ENCODE measurements around the gene ENC1. TPM values are rescaled to one million over a fixed set of nuclear protein-coding genes. Genes with fewer than 3 reads are reported as not detected.

Gene ENC1
- total RNA-seq, 6 donors from 2014 or later = 9.5 to 34.1 (median 18.0) TPM

DNA sequence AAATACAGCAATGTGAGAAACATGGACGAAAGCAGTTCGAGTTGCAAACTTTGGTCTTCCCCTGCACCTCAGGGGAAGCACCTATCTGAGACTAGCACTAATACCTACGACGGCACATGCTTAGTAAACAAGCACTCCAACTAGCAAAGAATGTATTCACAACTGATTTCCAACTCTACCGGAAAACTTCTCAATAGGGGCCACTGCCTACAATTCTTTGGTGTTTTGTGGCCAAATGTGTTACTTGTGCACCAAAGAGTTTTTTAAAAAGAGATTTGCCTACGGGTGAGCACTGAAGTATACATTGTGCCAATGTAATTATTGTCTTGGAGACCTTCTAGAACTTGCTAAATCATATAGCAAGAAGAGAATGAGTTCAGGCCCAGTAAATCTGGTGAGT is 12.2 kb downstream of the ENC1 start:
- ATAC-seq (ENCODE audit: low FRiP score in 2 of 2) (no peak), DNase-seq (no peak)
- no peaks in the 10 kb centered on the region for H3K27me3 ChIP-seq
- TF ChIP-seq POLR2AphosphoS5 (IDR thresholded peaks at IDR 0.05) = no peak
- no peak for TF ChIP-seq POLR2A (IDR thresholded peaks at IDR 0.05)
- TF ChIP-seq, protein P1, sequence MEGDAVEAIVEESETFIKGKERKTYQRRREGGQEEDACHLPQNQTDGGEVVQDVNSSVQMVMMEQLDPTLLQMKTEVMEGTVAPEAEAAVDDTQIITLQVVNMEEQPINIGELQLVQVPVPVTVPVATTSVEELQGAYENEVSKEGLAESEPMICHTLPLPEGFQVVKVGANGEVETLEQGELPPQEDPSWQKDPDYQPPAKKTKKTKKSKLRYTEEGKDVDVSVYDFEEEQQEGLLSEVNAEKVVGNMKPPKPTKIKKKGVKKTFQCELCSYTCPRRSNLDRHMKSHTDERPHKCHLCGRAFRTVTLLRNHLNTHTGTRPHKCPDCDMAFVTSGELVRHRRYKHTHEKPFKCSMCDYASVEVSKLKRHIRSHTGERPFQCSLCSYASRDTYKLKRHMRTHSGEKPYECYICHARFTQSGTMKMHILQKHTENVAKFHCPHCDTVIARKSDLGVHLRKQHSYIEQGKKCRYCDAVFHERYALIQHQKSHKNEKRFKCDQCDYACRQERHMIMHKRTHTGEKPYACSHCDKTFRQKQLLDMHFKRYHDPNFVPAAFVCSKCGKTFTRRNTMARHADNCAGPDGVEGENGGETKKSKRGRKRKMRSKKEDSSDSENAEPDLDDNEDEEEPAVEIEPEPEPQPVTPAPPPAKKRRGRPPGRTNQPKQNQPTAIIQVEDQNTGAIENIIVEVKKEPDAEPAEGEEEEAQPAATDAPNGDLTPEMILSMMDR (IDR thresholded peaks at IDR 0.05) = no peak
- TF ChIP-seq EP300 (IDR thresholded peaks at IDR 0.05) = no peak
- peaks cover 19 to 38% (median 28%) of the 10 kb centered on the region in 4 donors for H3K4me1 ChIP-seq
- H3K36me3 ChIP-seq = peaks cover 0 to 6% (median 4%) of the 10 kb centered on the region in 4 donors
- H3K27ac ChIP-seq = no peak overlapping the region
- no peaks in the 10 kb centered on the region for H3K9me3 ChIP-seq
- WGBS, 2 donors = 60 to 86% methylated on average over 6 of the region's 6 CpGs
- no peak overlapping the region for H3K4me3 ChIP-seq

GRCh38 chr5:74627646-74628279 is 12.8 kb downstream of the ENC1 start:
- H3K27ac ChIP-seq = no peak overlapping the region
- H3K36me3 ChIP-seq = peaks cover 0 to 6% (median 4%) of the 10 kb centered on the region in 4 donors
- H3K4me3 ChIP-seq = no peak overlapping the region
- DNase-seq = no peak
- H3K9me3 ChIP-seq = no peaks in the 10 kb centered on the region
- no peak for ATAC-seq (ENCODE audit: low FRiP score in 2 of 2)
- peaks cover 19 to 33% (median 24%) of the 10 kb centered on the region in 4 donors for H3K4me1 ChIP-seq
- H3K27me3 ChIP-seq = no peaks in the 10 kb centered on the region
- no peak for TF ChIP-seq EP300 (IDR thresholded peaks at IDR 0.05)
- TF ChIP-seq POLR2AphosphoS5 (IDR thresholded peaks at IDR 0.05) = no peak
- TF ChIP-seq, protein P1 (IDR thresholded peaks at IDR 0.05) = no peak
- TF ChIP-seq POLR2A (IDR thresholded peaks at IDR 0.05) = no peak
- WGBS, 2 donors = 60 to 63% methylated on average over 4 of the region's 4 CpGs

DNA sequence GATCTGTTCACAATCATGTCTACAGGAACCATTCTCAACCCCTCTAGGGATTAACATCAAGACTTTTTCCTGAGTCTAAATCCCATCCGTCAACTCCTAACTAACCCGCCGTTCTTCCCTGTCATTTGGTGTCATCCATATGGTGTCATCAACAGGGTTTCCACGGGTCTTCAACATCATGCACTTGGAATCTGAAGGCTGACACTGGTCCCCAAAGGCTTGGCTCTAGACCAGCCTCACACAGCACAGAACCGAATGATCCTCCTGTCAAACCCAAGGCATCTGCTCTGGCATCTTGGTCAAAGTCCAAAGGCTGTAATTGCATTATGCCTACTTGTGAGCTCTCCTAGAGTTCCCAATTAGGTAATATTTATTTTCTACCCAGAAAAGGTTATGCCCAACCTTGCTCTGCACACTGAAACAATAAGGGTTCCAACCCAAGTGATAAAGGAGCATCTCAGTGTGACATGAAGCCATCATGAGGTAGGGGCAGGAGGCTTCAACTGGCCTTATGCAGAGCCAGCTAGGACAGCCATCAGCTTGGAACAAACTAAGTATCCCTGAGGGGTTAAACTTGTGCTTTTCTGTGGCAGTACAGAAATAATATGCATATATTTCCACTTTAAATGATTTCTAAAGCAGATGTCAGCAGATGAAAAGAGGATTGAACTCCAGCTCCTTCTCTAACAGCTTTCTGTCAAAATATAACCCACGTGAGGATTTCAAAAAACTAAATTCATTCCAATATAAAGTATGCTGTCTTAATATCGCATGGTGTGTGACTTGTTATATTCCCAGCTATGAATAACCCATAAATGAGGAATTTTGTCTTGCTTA is 13.9 kb downstream of the ENC1 start:
- ATAC-seq (ENCODE audit: low FRiP score in 2 of 2) = no peak
- TF ChIP-seq EP300 (IDR thresholded peaks at IDR 0.05) = no peak
- no peak for TF ChIP-seq POLR2A (IDR thresholded peaks at IDR 0.05)
- no peak for TF ChIP-seq POLR2AphosphoS5 (IDR thresholded peaks at IDR 0.05)
- TF ChIP-seq, protein P1 (IDR thresholded peaks at IDR 0.05) = no peak
- Histone ChIP-seq H3K27me3 (no peaks in the 10 kb centered on the region), H3K9me3 (no peaks in the 10 kb centered on the region), H3K36me3 (peaks cover 0 to 6% (median 4%) of the 10 kb centered on the region in 4 donors), H3K4me1 (peaks cover 9 to 21% (median 12%) of the 10 kb centered on the region in 4 donors), H3K27ac (no peak overlapping the region), H3K4me3 (no peak overlapping the region)
- WGBS, 2 donors = 84 to 87% methylated on average over 7 of the region's 7 CpGs
- DNase-seq = no peak

DNA sequence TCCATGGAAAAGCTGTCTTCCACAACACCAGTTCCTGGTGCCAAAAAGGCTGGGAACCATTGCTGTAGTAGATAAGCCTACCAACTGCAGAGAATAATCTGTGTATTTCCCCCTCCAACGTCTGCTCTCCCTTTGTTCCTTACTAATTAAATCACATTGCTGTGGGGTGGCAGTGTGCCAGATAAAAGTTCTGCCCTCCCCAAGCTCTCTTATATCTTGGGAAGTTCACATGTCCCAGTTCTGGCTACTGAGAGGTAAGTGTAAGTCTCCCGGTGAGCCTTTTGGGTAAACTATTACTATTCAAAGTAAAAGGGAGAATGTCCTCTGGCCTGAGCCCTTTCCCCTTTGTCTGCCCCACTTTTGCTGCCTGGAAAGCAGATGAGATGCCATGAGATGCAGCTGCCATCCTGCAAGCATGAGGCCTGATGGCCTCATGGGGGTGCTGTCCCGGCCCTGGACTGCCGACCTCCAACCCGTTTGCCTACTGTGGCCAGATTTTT is 14.7 kb downstream of the ENC1 start:
- Histone ChIP-seq H3K4me1 (peaks cover under 1 to 13% (median 4%) of the 10 kb centered on the region in 4 donors), H3K36me3 (peaks cover 0 to 6% (median 4%) of the 10 kb centered on the region in 4 donors), H3K9me3 (no peaks in the 10 kb centered on the region), H3K4me3 (no peak overlapping the region), H3K27me3 (no peaks in the 10 kb centered on the region), H3K27ac (no peak overlapping the region)
- no peak for ATAC-seq (ENCODE audit: low FRiP score in 2 of 2)
- WGBS, 2 donors = 64 to 67% methylated on average over 5 of the region's 5 CpGs
- no peak for DNase-seq
- TF ChIP-seq POLR2AphosphoS5 (IDR thresholded peaks at IDR 0.05) = no peak
- TF ChIP-seq, protein P1 (IDR thresholded peaks at IDR 0.05) = no peak
